Stimulated activated naive CD8-positive, alpha-beta T cell treated with anti-CD3 and anti-CD28 coated beads, Interleukin-15, Interleukin-2, amounts not matched to agents 100 U/mL and 50 U/mL, for 24 hours (primary cell): ENCODE results near the gene IFNLR1.
"Not testable (repeated sequence)": the region's sequence is repeated elsewhere in the genome, so short reads cannot be mapped to it uniquely, and the experiment has no call there.

ENCODE experiments used
- ATAC-seq: fragments of 150-1000 bp; cut with Tn5 transposase; one replicate; pipeline ENCODE4 v1.10.0; 2021
- DNase-seq: peaks from one replicate; pipeline ENCODE4 v3.0.0; 2021

Gene IFNLR1

DNA sequence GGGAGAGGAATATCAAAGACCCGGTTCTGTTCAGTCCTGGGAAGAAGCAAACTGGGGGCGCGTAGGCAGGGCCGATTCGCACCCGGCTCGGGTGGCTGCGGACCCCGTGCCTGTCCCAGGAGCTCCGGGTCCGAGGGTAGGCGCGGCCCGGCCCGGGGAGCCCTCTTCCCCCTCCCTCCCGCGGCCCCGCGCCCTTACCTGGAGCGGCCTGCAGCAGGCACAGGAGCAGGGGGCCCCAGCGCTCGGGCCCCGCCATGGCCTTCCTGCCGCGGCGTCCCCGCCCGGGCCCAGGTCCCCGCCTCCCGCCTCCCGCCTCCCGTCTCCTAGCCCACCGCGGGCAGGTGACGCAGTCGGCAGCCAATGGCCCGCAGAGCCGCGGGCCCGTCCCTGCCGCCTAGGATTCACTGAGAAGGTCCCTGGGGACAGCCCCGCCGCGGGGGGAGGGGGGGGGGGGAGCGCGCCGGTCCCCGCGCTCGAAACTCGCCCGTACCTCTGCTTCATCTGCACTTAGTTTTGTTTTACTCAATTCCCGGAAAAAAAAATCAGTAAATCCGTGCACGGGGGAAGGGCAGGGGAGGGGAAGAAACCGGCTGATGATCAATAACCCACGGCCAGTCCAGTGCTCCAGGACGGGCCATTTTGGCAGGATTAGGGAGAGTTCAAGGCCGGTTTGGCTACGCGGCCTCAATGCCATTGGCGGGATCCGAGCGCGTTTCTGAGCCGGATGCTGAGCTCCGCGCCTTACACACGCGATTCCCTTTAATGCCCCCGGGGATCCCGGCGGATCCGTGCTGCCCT lies at the start of gene IFNLR1:
Gene IFNLR1, minus strand, starts transcription at position 297 of the 798 bp plus-strand sequence. Its CDS starts 41 bp downstream, at position 256.
- peak; percentile 86 for ATAC-seq
- DNase-seq = peak; percentile 89

DNA sequence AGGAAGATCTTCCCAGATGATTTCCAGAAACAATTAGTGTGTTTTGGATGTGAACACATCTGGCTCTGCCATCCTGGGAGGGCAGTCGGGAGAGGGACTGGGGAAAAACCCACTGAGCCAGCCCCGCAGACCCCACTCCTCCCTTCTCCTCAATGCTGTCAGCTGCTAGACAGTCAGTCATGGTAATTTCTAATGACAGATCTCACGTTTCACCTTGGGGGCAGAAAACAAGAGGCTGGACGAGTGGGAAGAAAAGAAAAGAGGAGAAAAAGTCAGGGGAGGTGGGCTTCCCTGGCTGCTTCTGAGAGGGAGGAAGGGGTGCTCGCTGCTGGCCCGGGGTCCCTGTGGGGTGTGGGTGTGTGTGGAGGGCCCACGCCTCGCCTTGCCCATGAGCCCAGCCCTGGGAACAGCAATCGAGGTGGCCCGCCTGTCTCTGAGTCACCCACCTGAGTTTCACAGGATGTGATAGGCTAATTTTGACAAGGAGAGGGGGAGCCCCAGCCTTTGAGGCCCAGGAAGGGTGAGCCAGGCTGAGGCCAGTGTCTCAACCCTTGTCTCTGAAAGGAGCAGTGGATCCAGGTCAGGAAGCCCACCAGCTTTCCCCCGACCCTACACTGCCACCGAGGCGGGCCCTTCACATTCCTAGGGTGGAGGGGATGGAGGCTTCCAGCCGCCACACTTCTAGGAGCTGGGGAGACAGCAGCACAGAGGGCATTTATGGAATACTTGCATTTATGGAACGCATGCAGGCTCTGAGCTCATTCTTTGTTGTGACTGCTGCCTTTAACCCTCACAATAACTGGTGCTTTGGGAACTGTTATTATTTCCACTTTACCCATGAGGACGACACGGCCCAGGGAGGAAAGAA lies 49.1 kb upstream of the IFNLR1 start:
- peak; percentile 100 for ATAC-seq
- peak; percentile 66 for DNase-seq

DNA sequence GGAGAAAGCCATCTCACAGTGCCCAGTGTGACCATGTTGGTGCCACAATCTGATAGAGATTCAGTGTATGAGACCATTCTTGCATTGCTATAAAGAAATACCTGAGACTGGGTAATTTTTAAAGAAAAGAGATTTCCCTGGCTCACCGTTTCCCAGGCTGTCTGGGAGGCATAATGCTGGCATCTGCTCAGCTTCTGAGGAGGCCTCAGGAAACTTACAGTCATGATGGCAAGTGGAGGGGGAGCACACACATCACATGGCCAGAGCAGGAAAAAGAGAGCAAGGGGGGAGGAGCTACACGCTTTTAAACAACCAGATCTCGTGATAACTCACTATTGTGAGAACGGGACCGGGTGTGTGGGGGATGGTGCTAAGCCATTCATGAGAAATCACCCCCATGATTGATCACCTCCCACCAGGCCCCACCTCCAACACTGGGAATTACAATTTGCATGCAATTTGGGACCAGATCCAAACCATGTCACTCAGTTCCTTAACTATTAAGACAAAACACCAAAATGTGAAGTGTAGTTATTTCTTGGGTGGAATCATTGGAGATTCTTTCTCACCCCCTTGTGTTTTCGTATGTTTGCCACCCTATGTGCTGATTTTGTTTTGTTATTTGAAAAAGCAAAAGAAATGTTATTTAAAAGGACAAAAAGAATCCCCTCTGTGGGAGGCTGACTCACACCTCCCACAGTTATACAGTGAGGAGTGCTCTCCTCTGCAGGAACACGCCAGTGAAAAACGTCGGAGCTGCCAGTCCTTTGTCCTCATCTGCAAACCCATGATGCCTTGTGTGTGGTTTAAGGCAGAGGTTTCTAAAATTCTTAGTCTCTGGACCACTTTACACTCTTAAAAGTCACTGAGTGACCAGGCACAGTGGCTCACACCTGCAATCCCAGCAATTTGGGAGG lies 46.9 kb upstream of the IFNLR1 start:
- no peak for ATAC-seq
- no peak for DNase-seq

DNA sequence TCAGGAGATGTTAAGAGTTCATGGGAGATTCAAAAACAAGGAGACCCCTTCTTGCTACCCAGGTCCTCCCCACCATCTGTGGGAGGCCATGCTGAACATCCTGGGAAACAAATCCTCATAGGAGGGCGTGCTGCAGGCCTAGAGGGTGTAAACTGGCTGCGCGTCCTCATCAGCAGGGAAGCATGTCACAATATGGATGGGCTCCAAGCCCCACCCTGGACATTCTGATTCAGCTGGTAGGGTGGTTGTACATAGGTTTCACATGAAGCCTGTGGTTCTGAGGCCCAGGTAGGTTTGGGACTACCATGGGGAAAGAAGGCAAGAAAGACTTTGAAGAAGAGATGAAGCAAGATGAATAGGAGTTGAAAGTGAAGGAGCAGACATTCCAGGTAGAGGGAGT lies 44.6 kb upstream of the IFNLR1 start:
- ATAC-seq = no peak
- DNase-seq = no peak

DNA sequence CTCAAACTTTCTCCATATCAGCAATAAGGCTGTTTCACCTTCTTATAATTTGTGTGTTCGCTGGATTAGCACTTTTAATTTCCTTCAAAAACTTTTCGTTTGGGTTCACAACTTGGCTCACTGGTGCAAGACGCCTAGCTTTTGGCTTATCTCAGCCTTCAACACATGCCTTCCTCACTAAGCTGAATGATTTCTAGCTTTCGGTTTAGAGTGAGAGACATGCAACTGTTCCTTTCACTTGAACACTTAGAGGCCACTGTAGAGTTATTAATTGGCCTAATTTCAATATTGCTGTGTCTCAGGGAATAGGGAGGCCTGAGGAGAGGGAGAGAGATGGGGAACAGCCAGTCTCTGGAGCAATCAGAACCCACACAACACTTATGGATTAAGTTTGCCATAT lies 41.2 kb upstream of the IFNLR1 start:
- DNase-seq = no peak
- no peak for ATAC-seq

DNA sequence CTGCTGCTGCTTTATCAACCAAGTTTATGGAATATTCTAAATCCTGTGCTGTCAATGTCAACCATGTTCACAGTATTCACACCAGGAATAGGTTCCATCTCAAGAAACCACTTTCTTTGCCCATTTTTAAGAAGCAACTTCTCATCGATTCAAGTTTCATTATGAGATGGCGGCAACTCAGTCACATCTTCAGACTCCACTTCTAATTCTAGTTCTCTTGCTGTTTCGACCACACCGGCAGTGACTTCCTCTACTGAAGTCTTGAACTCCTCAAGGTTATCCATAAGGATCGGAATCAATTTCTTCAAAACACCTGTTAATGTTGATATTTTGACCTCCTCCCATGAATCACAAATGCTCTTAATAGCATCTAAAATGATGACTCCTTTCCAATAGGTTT lies 39.7 kb upstream of the IFNLR1 start:
- DNase-seq (no peak), ATAC-seq (no peak)

DNA sequence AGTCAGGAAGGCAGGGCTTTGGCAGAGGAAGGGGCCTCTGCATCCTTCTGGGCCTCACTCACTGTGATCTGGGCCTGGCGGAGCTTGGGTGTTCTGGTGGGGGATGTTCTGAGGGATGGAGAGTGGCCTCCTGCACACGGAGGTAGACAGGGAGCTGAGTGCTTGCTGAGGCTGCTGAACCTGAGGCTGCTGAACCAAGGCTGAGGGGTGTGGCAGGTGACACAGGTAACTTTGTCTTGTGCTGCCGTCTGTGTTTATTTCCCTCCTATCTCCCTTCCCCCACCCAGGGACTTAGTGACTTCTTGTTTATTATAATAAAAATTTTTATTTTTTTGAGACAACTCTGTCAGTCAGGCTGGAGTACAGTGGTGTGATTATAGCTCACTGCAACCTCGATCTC lies 37.7 kb upstream of the IFNLR1 start:
- no peak for DNase-seq
- no peak for ATAC-seq

DNA sequence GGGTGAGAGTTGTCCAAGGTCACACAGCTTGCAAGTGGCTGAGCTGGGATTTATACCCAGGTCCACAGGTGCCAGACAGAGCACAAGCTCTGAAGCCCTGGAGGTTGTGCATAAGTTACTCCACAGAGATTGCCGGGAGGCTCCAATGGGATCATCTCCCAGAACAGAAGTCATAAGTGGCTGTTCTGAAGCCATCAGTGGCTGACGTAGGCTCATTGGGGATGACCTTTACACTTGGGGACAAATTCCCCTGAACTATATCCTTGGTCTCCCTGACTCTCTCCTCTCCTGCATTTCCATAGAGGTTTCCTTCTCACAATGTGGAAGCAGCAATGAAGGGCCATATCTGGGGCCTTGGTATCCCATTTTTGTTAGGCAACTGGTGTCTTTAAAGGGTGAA lies 37.0 kb upstream of the IFNLR1 start:
- DNase-seq = no peak
- no peak for ATAC-seq

DNA sequence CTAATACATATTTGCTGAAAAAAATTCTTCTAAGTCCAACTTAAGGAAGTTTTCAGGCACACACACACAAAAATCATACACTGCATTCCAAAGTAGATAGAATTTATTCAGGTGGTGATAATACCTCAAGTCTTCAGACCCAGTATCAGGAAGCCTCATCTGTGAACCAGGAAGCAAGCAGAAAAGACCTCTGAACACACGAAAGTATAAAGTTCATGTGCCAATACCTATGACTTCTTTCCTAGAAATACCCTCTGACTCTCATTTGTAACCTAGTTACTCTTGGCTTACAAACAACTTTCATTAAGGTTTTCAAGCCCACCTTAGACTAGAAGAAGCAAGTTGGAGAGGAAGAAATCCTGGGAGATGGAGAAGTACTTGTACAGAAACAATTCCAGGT lies 35.7 kb upstream of the IFNLR1 start:
- ATAC-seq = no peak
- no peak for DNase-seq

DNA sequence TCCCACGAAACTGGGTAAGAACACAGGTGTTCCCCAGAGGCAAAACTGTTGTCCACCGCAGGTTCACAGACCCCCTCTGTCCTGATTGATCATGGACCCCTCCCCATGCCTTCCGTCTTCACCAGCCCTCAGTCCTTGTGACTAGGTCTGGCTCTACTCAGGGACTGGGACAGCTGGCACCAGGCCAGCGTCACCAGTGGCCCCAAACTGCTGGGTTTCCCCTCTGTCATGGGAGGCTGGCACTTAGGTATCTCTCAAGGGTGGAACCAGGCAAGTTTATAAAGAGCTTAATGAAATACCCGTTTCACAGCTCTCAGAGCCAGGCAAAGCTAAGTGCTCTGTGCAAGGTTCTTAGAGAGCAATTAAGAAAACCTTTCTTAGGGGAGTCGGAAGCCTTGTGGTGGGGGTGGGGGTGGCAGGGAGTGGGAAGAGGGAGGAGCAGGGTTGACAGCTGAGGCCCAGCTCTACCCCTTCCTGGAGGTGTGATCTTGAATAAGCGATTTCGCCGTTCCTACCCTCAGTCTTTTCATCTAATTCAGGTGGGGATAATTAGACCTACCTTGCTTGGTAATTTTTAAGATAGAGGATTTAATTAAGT lies 35.0 kb upstream of the IFNLR1 start:
- ATAC-seq (no peak), DNase-seq (no peak)

DNA sequence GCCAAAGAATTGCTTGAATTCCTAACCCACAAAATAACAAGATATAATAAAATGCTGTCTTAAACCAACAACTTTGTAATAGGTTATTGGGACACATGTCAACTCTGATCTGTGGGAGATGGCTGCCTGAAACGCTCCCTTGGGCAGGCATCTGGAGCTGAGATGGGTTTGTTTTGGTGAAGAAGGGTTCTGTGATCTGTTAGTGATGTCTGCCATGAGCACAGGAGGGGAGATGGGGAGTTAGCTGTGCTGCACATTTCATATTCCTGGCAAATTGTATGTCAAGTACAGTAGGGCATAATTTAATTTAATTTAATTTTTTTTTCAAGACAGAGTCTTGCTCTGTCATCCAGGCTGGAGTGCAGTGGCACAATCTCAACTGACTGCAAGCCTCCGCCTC lies 34.2 kb upstream of the IFNLR1 start:
- ATAC-seq (no peak), DNase-seq (no peak)

DNA sequence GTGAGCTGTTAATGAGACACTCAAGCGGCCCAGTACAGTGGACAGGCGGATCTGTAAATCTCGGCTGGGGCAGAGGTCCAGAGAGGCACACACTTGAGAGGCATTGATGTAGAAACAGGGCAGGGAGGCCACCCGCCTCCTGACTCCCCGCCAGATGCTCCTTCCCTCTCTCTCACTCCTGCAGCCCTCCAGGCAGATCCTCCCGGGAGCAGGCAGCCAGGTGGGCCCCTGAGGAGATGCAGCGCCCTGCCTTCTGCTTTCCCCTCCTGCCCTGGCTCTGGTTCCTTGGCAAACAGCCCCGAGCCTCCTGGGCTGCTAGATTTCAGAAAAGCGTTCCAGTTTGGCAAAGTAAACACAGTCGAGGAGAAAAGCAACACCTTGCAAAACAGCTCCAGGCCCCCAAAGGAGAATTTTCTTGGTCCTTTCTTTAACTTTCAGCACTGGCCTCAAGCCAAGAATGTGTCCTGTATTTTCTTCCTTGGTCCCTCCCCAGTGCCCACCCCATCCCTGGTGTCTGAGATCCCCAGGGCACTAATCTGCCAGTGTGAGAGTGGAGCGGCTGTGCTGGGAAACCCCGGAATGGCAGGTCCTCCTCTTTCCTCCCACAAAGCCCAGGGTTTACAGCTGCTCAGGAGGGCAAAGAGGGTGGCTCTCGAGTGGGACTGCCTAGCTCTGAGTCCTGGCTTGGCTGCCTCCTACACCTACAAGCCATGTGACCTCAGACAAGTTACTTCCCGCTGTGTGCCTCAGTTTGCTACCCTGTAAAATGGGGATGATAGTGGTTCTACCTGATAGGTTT lies 29.4 kb upstream of the IFNLR1 start:
- DNase-seq (no peak), ATAC-seq (no peak)

DNA sequence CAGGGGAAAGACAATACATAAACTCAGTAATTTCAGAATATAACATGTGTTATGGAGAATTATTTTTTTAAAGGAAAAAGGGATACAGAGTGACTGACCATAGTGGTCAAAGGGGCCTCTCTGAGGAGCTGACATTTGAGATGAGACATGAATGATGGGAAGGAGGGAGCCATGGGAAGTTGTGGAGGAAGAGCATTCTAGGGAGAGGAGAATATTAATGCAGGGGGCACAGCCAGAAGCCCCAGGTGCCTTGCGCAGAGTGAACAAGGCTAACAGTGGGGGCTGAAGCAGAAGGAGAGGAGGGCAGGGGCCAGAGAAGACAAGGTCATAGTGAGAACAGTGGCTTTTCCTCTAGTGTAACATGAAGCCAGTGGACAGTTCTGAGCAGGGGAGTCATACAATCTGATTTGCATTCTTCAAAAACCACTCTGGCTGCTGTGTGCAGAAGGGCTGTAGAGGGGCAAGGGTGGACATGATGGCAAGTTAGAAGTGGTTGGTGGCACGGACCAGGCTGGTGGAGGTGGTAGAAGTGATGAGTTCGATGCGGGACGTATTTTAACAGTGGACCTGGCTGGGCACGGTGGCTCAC lies 28.2 kb upstream of the IFNLR1 start:
- DNase-seq (no peak), ATAC-seq (no peak)

DNA sequence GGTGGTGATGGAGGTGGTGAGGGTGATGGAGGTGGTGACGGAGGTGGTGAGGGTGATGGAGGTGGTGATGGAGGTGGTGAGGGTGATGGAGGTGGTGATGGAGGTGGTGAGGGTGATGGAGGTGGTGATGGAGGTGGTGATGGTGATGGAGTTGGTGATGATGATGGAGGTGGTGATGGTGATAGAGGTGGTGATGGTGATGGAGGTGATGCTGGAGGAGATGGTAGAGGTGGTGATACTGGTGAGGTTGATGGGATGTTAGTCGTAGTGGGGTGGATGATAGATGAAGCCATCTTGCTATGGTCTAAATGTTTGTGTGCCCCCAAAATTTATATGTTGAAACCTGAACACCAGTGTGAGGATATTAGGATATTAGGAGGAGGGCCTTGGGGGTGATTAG lies 25.3 kb upstream of the IFNLR1 start:
- DNase-seq (no peak), ATAC-seq (no peak)

DNA sequence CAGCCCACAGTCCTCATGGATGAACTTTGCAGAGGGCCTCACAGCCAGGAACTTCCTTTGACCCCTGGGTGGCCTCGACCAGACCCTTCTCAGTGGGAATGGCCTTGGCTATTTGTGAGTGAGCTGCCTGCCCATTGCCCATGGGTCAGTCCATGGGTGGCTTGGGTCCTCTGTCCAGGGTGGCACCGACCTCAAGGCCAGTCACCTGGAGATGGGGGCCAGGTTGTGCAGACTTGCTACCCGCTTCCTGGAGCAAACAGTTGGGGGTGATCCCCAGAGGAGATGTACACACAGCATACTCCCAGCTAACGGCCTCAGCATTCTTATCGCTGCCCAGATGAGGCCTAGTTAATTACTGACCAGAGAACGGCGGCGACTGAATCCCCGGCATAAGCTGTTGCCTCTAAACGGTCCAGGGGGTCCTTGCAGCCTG lies 23.1 kb upstream of the IFNLR1 start:
- DNase-seq = no peak
- ATAC-seq = no peak

DNA sequence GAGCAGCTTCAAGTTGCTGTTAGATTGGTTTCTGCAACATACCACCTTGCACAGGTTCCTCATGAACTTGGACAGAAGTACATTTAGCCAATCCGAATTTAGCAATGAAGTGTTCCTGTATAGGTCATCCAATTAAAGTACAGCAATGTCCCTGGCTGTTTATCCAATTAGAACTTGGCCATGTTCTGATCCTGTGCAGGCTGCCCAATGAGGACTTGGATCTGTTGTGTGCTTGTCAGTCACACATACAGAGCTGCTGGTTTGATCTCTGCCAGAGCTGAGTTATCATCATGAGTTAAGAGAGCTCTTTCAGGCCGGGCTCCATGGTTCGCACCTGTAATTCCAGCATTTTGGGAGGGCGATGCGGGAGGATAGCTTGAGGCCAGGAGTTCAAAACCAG lies 22.0 kb upstream of the IFNLR1 start:
- DNase-seq (no peak), ATAC-seq (no peak)

DNA sequence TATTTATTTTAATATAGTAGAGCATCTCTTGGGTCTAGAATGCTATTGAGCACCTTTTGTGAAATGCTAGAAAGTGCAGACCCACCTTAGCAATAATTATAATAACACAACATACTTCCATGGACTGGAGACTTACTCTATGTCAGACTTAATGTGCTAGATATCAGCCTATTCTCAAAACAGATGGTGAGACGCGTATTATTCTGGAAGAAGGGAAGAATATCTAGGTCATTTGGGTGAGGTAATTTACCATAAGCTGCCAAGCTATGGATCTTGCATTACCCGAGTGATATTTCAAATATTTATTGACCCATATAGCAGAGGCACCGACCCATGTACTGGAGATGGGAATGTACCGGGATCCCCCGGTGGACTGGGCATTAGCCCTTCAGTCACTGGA lies 20.6 kb upstream of the IFNLR1 start:
- ATAC-seq = no peak

DNA sequence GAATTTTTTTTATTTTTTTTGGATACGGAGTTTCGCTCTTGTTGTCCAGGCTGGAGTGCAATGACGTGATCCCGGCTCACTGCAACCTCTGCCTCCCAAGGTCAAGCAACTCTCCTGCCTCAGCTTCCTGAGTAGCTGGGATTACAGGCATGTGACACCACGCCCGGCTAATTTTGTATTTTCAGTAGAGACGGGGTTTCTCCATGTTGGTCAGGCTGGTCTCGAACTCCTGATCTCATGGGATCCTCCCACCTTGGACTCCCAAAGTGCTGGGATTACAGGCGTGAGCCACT lies 20.3 kb upstream of the IFNLR1 start:
- ATAC-seq, DNase-seq: not testable (repeated sequence)

More for the DNA sequence above, 20.6 kb upstream of the IFNLR1 start:
- no peak for DNase-seq

DNA sequence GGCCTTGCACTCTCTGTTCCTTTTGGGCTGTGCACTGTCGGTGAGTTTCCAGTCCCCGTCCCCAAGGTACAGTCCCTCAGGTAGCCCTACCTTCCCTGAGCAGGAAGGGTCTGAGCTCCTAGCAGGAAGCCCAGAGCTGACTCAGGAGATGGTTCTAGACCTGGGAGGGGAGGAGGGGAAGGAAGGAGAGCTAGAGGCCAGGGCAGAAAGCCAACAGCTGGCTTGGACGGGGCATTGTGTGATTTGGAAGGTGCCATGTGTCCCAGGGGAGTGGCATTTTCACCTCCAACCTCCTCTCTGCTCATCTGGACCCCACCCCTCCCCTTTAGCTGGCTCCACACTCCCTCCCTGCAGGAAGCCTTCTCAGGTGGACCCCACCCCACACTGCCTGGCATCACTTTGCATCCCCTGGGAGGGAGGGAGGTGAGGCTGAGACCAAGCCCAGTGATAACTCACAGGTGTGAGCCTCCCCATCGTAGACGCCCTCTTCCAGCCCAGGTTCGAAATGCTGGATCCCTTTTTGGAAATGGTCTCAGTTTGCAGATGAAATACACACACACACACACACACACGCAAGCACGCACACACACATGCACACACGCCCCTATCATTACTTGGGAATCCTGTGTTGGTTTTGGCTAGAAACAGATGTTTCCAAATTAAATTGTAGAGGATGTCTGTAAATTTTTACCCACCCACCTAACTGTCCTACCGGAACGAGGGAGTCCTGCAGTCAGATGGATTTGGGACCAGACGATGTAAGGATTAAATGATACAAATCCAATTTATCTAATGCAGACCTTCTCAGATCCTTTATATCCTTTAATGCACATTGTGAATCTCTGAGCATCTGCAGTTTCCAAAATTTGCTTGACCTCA lies 19.7 kb upstream of the IFNLR1 start:
- ATAC-seq (no peak), DNase-seq (no peak)

DNA sequence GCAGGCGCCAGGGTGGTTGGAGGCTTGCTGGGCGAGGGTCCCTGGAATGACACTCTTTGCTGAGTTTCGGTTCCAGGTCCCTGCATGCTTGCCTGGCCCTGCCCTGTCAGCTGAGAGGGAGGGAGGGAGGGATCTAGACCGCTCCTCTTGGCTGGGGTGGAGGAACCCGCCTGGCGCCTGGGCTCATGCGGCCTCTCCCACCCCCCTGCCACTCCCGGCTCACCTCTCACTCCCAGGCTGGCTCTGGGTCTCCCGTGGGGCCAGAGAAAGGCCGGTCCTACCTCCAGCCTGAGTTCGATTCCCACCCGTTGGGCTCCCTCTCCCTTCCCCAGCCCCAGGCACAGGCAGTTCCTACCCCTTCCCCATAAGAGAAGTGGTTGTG lies 19.0 kb upstream of the IFNLR1 start:
- no peak for DNase-seq
- ATAC-seq = no peak
